ENCODE results near the gene VWA1.
"Not testable (repeated sequence)": the region's sequence is repeated elsewhere in the genome, so short reads cannot be mapped to it uniquely, and the experiment has no call there.

The VWA1 gene

GRCh38 chr1:1460540-1461130, 25.1 kb downstream of the VWA1 start:
- DNase-seq = no peak

DNA sequence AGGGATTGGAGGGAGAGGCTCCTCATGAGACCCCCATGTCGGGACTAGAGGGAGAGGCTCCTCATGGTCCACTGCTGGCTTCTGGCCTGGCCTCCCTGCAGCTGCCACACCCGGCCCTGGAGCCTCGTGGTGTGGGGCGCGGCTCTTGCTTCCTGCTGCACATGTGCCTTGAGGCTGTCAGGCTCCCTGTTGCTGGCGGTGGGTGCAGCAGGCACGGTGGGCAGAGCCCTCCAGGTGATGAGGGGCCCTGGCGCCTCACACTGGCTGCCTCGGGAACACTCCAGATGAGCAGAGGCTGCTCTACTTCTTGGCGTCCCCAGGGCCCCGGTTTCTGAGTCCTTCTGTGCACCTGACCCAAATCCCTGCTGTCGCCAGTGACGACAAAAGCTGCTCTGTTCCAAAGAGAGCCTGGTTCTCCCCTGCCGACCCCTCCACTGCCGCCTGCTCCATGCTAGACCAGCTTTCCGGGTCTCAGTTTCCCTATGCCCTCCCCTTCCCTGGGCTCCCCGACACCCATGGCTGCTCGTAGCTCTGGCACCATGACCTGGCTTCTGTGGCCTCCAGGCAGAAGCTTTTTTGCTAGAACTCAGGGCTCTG, 26.3 kb downstream of the VWA1 start:
- no peak for DNase-seq

- DNase-seq = no peak
These were observed 27.0 kb downstream of the VWA1 start for GRCh38 chr1:1462318-1462966.

DNA sequence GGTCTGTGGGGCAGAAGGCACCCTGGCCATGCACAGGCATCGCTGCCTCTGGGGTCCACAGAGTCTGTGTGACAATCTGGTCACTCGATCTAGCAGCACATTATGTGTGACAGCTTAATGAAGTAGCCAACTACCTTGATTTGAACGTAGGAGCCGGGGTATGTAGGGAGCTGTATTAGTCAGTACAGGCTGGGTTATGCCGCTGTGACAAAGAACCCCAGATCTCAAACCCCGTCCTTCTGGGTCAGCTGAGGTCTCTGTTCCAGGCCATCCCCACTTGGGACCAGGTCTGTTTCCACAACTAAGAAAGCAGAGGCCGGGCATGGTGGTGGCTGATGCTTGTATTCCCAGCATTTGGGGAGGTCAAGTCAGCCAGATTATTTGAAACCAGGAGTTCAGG, 27.8 kb downstream of the VWA1 start:
- no peak for DNase-seq

- not testable (repeated sequence) for DNase-seq
These were observed 32.9 kb downstream of the VWA1 start for GRCh38 chr1:1468196-1468985.

- no peak for DNase-seq
These were observed 35.3 kb downstream of the VWA1 start for GRCh38 chr1:1470626-1471388.

GRCh38 chr1:1471389-1472052, 36.0 kb downstream of the VWA1 start, which contains the start of gene ATAD3B:
Gene ATAD3B, plus strand, starts transcription at chr1:1471765. Its CDS starts 120 bp downstream, at chr1:1471885.
- peak; percentile 32 for DNase-seq

DNA sequence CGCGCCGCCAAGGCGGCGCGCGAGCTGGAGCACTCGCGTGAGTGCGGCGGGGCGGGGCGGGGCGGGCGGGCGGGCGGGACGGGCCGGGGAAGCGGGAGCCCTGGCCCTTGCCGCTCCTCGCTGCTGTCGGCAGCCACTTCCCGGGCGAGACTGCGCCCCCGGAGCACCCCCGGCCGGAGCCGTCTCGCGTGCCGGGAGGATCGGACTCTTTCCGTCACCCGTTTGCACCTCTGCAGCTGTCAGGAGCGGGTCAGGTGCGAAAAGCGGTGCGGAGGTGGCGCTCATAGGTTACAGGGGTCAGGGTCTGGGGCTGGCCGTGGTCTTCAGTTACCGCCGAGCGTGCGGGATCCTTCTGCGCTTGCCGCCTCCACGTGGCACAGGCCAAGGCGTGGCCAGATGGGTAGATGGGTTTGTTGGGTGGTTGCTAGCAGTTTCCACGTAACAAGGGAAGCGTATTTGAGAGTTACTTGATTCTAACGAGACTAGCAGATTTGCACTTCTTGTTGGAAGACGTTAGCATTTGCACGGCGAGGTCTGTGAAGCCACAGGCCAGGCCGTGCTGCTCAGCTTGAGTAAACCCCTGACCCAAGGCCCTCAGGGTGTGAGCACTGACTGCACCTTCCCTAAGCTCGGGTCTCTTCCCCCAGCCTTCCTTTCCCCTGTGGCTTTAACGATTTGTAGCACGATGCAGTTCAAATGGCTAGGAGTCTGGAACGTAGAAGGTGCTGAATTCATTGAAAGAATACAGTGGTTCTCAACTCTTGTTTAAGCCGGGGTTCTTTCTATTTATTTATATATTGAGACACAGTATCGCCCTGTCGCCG, 36.8 kb downstream of the VWA1 start:
- DNase-seq = not testable (repeated sequence)

- not testable (repeated sequence) for DNase-seq
These were observed 40.5 kb downstream of the VWA1 start for GRCh38 chr1:1476011-1476410.

GRCh38 chr1:1477206-1477605, 41.7 kb downstream of the VWA1 start:
- DNase-seq = no peak

GRCh38 chr1:1479547-1480487, 44.3 kb downstream of the VWA1 start:
- DNase-seq = no peak

DNA sequence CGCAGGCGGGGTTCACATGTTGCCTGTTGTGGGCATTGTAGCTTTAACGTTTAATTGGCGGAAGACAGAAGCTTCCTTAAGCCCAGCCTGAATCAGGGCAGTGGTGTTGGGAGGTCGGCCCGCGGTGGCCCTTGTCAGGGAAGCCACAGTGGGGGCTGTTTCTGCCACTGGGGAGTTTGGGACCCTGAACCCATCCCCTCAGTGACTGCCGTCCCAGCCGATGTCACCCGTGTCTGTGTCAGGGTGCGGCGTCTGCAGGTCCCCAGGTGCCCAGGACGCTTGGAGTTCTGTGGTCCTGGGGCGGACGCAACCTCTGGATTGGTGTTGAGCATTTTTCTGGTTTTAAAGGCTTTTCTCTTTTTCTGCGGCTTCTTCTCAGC, 45.0 kb downstream of the VWA1 start:
- not testable (repeated sequence) for DNase-seq

- DNase-seq = not testable (repeated sequence)
These were observed 46.3 kb downstream of the VWA1 start for GRCh38 chr1:1481811-1482210.

DNA sequence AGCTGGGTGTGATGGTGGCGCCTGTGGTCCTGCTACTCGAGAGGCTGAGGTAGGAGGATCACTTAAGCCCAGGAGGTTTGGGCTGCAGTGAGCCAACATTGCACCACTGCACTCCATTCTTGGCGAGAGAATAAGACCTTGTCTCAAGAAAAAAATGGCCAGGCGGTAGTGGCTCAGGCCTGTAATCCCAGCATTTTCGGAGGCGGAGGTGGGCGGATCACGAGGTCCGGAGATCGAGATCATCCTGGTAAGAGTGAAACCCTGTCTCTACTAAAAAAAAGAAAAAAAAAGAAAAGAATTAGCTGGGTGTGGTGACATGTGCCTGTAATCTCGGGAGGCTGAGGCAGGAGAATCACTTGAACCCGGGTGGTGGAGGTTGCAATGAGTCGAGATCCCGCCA, 47.4 kb downstream of the VWA1 start:
- no peak for DNase-seq

GRCh38 chr1:1483714-1484113, 48.2 kb downstream of the VWA1 start:
- no peak for DNase-seq

DNA sequence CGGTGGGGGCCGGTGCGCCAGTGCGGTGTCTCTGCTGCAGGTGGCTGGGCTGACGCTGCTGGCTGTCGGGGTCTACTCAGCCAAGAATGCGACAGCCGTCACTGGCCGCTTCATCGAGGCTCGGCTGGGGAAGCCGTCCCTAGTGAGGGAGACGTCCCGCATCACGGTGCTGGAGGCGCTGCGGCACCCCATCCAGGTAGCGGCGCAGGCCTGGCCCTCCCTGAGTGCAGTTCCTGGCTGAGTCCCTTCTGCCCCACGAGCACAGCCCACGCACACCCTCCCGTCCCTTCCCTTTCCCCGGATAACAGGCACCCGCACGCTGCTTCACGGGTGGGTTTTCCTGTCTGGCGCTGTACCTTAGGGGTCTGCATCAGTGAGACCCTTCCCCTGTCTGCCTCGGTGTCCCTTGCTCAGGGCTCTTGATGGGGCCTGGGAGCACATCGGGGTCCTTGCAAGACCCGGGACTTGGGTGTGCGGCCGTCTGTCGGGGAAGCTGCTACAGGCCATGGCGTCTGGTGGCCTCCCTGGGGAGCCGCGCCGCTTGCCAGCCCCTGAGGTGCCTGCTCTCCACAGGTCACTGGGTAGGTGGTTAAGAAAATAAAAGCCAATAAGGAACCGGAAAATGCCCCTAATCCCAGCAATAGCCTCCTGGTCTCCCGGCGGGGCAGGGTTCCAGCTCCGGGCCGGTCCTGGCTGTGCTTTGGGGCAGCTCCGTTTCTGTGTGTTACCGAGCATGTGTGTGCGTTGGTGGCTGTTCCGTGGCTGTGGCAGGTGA, 49.7 kb downstream of the VWA1 start:
- DNase-seq = not testable (repeated sequence)

GRCh38 chr1:1485755-1486317, 50.3 kb downstream of the VWA1 start:
- DNase-seq = not testable (repeated sequence)

- DNase-seq = no peak
These were observed 52.2 kb downstream of the VWA1 start for GRCh38 chr1:1487701-1488100.

GRCh38 chr1:1489231-1489630, 53.7 kb downstream of the VWA1 start:
- DNase-seq = no peak

Data from NCI-H2107 (cell line).